Measurements from ENCODE around the gene MTCP1. TPM values are rescaled to one million over a fixed set of nuclear protein-coding genes. Genes with fewer than 3 reads are reported as not detected.

The MTCP1 gene
- total and polyA plus RNA-seq, 9 of the 15 experiments (the other 6 are each of a cell fraction or from before 2014, with no cell fraction given), result 12.7 to 28.0 (median 22.9) TPM

- TF ChIP-seq ZNF354B (CRISPR knock-in tag; IDR thresholded peaks at IDR 0.05) (no peak), ATF7 (IDR thresholded peaks at IDR 0.05) (no peak), FUS (optimal IDR thresholded peaks at IDR 0.05; ENCODE audit: low read depth, low read length) (no peak), SREBF2 (CRISPR knock-in tag; IDR thresholded peaks at IDR 0.05) (no peak)
Observed at GRCh38 chrX:155023907-155024833, 46.8 kb downstream of the MTCP1 start (continued).

GRCh38 chrX:155022585-155022984, 48.4 kb downstream of the MTCP1 start, which contains the start of gene F8:
TSS of gene F8 (minus strand) at chrX:155022723. CDS start at chrX:155022552, 171 bp downstream.
- Histone ChIP-seq H3K4me1 (replicated peaks in 1 of 2; ENCODE audit: control insufficient read depth in 2 of 2, insufficient read depth in 2 of 2, low read length in 2 of 2) (peaks cover 14 to 31% of the 10 kb centered on the region in 2 experiments), H3K79me2 (ENCODE audit: control insufficient read depth, insufficient read depth, low read length) (peaks cover 6% of the 10 kb centered on the region), H3K4me3 (no peak within 1 kb of the TSS; the same call in 1 of the 2 replicates), H3K9me3 (replicated peaks; ENCODE audit: control insufficient read depth, insufficient read depth, low read depth, low read length) (no peaks in the 10 kb centered on the region), H3K9ac (ENCODE audit: insufficient read depth in 1 of 2, low read depth in 2 of 2, low read length in 2 of 2) (peak within 1 kb of the TSS; percentile 26 to 43; a peak in 2 of 4 replicates), H3K36me3 (ENCODE audit: control insufficient read depth, insufficient read depth, low read length) (no peaks in the 10 kb centered on the region), H3K27ac (ENCODE audit: extremely low read depth, low read depth, low read length) (peak within 1 kb of the TSS; percentile 18; the same call in 1 of the 3 replicates), H4K20me1 (replicated peaks; ENCODE audit: control insufficient read depth, insufficient read depth, low read length) (no peaks in the 10 kb centered on the region), H2AFZ (ENCODE audit: low read depth, low read length) (peak within 1 kb of the TSS; percentile 76), H3K4me2 (ENCODE audit: insufficient read depth, low read length) (peak within 1 kb of the TSS; percentile 77), H3K27me3 (ENCODE audit: control insufficient read depth in 2 of 2, insufficient read depth in 2 of 2, low read length in 2 of 2) (no peaks in the 10 kb centered on the region), H3K9me1 (ENCODE audit: control insufficient read depth, insufficient read depth, low read length) (no peaks in the 10 kb centered on the region)
- no peak for ATAC-seq
- POLR2A ChIA-PET, result no interaction called here
- BruUV-seq (replicated peaks), result no TSS peak
- CTCF ChIA-PET (ENCODE audit: low intra/inter-chr PET ratio), result no interaction called here
- peak; percentile 74 for FAIRE-seq
- in situ Hi-C loops (cut with MboI) (no loop called here), intact Hi-C loops (cut with micrococcal nuclease) (no loop called here)
- 0% methylated on average over 1 of the region's 1 CpG for WGBS (ENCODE audit: insufficient coverage, low coverage, missing lambda C conversion rate)
- peak in 2 of 4 experiments; percentile 33 to 60 for DNase-seq (ENCODE audit: extremely low read depth in 1 of 4, low spot score in 3 of 4)
- peak in 1 of 2 experiments; percentile 54; a peak in 1 of 4 replicates for TF ChIP-seq KDM1A (IDR thresholded peaks at IDR 0.05)
- peak; percentile 55; the same call in 1 of the 2 replicates for TF ChIP-seq TEAD4 (IDR thresholded peaks at IDR 0.05; ENCODE audit: low read length)
- TF ChIP-seq TEAD4 (CRISPR knock-in tag; IDR thresholded peaks at IDR 0.05; ENCODE audit: borderline replicate concordance), result no peak
- TF ChIP-seq HMBOX1 (IDR thresholded peaks at IDR 0.05), result peak; percentile 51; the same call in 1 of the 2 replicates
- peak; percentile 21; the same call in 1 of the 2 replicates for TF ChIP-seq TOE1 (IDR thresholded peaks at IDR 0.05; ENCODE audit: borderline replicate concordance)
- TF ChIP-seq TOE1 (CRISPR knock-in tag; IDR thresholded peaks at IDR 0.05; ENCODE audit: borderline replicate concordance, low read depth), result no peak
- no peak for TF ChIP-seq DACH1 (IDR thresholded peaks at IDR 0.05; ENCODE audit: partially characterized antibody)
- 0 out of 2 replicates have a peak, but pooled peaks have one; percentile 38 for TF ChIP-seq DPF2 (IDR thresholded peaks at IDR 0.05)
- TF ChIP-seq UBTF (IDR thresholded peaks at IDR 0.05; ENCODE audit: borderline replicate concordance in 1 of 2, low read depth in 2 of 2, low read length in 2 of 2), result 0 out of 4 replicates have a peak, but pooled peaks of 1 of the 2 experiments have one; percentile 47
- TF ChIP-seq MTA2 (IDR thresholded peaks at IDR 0.05; ENCODE audit: low read depth), result 0 out of 2 replicates have a peak, but pooled peaks have one; percentile 34
- peak; percentile 30 for TF ChIP-seq ETV1 (tag; conservative IDR thresholded peaks at IDR 0.05; ENCODE audit: low read depth)
- peak; percentile 51 for TF ChIP-seq SMARCA4 (IDR thresholded peaks at IDR 0.05)
